Sigmoid colon (tissue), 7 donors: Measurements from ENCODE around the gene EIF2S3B. TPM values are rescaled to one million over a fixed set of nuclear protein-coding genes. Genes with fewer than 3 reads are reported as not detected.
"Not testable (repeated sequence)": the region's sequence is repeated elsewhere in the genome, so short reads cannot be mapped to it uniquely, and the experiment has no call there.

ENCODE experiments used
- DNase-seq: peaks from one replicate; pipeline ENCODE4 v3.0.0-alpha.2; 2019
- H3K27ac ChIP-seq, 4 donors: fragments of 200-600 bp; sonication (generic); one replicate each; pipeline ENCODE4 v1.5.1; 2016 to 2019; ENCODE audit warnings: mild to moderate bottlenecking in 1 of 4
- H3K27me3 ChIP-seq, 3 donors: fragments of 200-600 bp; sonication (generic); one replicate each; pipeline ENCODE4 v1.5.1; 2019; ENCODE audit warnings: mild to moderate bottlenecking in 1 of 3
- H3K36me3 ChIP-seq, 4 donors: fragments of 200-600 bp; sonication (generic); one replicate each; pipeline ENCODE4 v1.5.1; 2016 to 2019
- H3K4me1 ChIP-seq, 4 donors: fragments of 200-600 bp; sonication (generic); one replicate each; pipeline ENCODE4 v1.5.1; 2017 to 2019
- H3K4me3 ChIP-seq, 4 donors: fragments of 200-600 bp; sonication (generic); one replicate each; pipeline ENCODE4 v1.5.1; 2017 to 2019; ENCODE audit warnings: mild to moderate bottlenecking in 2 of 4, moderate library complexity in 1 of 4
- H3K9me3 ChIP-seq, 4 donors: fragments of 200-600 bp in 3 of 4; sonication (generic) in 3 of 4; one replicate each; pipeline versions ENCODE4 v1.5.1 to v1.6.1; 2013 to 2019
- CTCF ChIP-seq, 4 experiments: fragments of 450-650 bp in 3 of 4; fragments of 200-600 bp in 1 of 4; IDR thresholded peaks; one replicate each; pipeline ENCODE4 v1.5.1; 2016 to 2019; ENCODE audit warnings: antibody characterized with exemption in 4 of 4, mild to moderate bottlenecking in 3 of 4, moderate library complexity in 2 of 4
- EP300 ChIP-seq, 4 donors: sonication (generic); formaldehyde crosslinking; IDR thresholded peaks; one replicate each; pipeline ENCODE4 v1.6.1; 2017; ENCODE audit warnings: antibody characterized with exemption in 4 of 4
- POLR2A ChIP-seq, 2 donors: fragments of 450-650 bp; IDR thresholded peaks; one replicate each; pipeline ENCODE4 v1.6.1; 2016; ENCODE audit warnings: antibody characterized with exemption in 2 of 2, mild to moderate bottlenecking in 2 of 2, moderate library complexity in 2 of 2
- POLR2AphosphoS5 ChIP-seq, 4 donors: sonication (generic); formaldehyde crosslinking; IDR thresholded peaks; one replicate each; pipeline ENCODE4 v1.6.1; 2017; ENCODE audit warnings: antibody characterized with exemption in 4 of 4
- WGBS, 2 donors: extraction: QIAGEN DNeasy Blood & Tissue Kit; methylation state at CpG; one replicate each; pipeline ENCODE4 v1.1.7; 2013; 5-methylcytosine and 5-hydroxymethylcytosine counted together
- intact Hi-C: fragments of 100-400 bp; cut with DNase I; formaldehyde crosslinking; loops from one replicate; pipeline ENCODE4 v1.15.1; 2023
- polyA plus RNA-seq, 3 donors: library from polyadenylated mRNA; stranded (reverse); fragments of 200-250 nt; gene quantifications; one replicate each; pipeline ENCODE4 v1.2.3, GENCODE V29; 2013
- total RNA-seq, 4 donors: library from RNA; depleted of rRNA; stranded (reverse); fragments of >200 nt; gene quantifications; one replicate each; pipeline ENCODE4 v1.1.0, GENCODE V29; 2016
- donor health status: healthy with polysubstance abuse.
- donor health status: Bipolar disorder and iron deficiency.
- donor health status: healthy.

Gene EIF2S3B
- total and polyA plus RNA-seq, 7 donors: 0.36 to 1.2 (median 0.66) TPM; not detected in 2

- H3K4me3 ChIP-seq, DNase-seq, H3K9me3 ChIP-seq, H3K4me1 ChIP-seq, intact Hi-C loops, H3K27me3 ChIP-seq, H3K36me3 ChIP-seq, H3K27ac ChIP-seq: not testable (repeated sequence)
- WGBS, 2 donors: 97 to 98% methylated on average over 2 of the region's 2 CpGs
Observed at GRCh38 chr12:10487328-10487727, 18.4 kb upstream of the EIF2S3B start.

GRCh38 chr12:10491766-10492165 lies 13.9 kb upstream of the EIF2S3B start:
- TF ChIP-seq CTCF (IDR thresholded peaks at IDR 0.05) (no peak), POLR2AphosphoS5 (IDR thresholded peaks at IDR 0.05) (no peak), POLR2A (IDR thresholded peaks at IDR 0.05) (no peak), EP300 (IDR thresholded peaks at IDR 0.05) (no peak)
- intact Hi-C loops: no loop called here
- DNase-seq: no peak
- no peak overlapping the region for H3K27ac ChIP-seq
- 78 to 87% methylated on average over 4 of the region's 4 CpGs for WGBS, 2 donors
- H3K36me3 ChIP-seq: no peaks in the 10 kb centered on the region
- H3K4me3 ChIP-seq: no peak overlapping the region
- H3K27me3 ChIP-seq: no peaks in the 10 kb centered on the region
- no peaks in the 10 kb centered on the region for H3K9me3 ChIP-seq
- no peaks in the 10 kb centered on the region for H3K4me1 ChIP-seq

- intact Hi-C loops: no loop called here
- Histone ChIP-seq H3K27me3 (no peaks in the 10 kb centered on the region), H3K4me3 (no peak overlapping the region), H3K4me1 (no peaks in the 10 kb centered on the region), H3K27ac (no peak overlapping the region), H3K9me3 (no peaks in the 10 kb centered on the region), H3K36me3 (no peaks in the 10 kb centered on the region)
- no peak for DNase-seq
- WGBS, 2 donors: 16 to 44% methylated on average over 2 of the region's 2 CpGs
- TF ChIP-seq POLR2AphosphoS5 (IDR thresholded peaks at IDR 0.05): no peak
- TF ChIP-seq EP300 (IDR thresholded peaks at IDR 0.05): no peak
- TF ChIP-seq POLR2A (IDR thresholded peaks at IDR 0.05): no peak
Observed at GRCh38 chr12:10497602-10498001, 8.1 kb upstream of the EIF2S3B start.

- Histone ChIP-seq H3K4me1 (no peaks in the 10 kb centered on the region), H3K27me3 (no peaks in the 10 kb centered on the region), H3K4me3 (no peak overlapping the region), H3K27ac (no peak overlapping the region), H3K36me3 (no peaks in the 10 kb centered on the region), H3K9me3 (no peaks in the 10 kb centered on the region)
- WGBS, 2 donors: 5 to 42% methylated on average over 1 of the region's 1 CpG
- no peak for DNase-seq
- intact Hi-C loops: no loop called here
- TF ChIP-seq CTCF (IDR thresholded peaks at IDR 0.05) (no peak), POLR2AphosphoS5 (IDR thresholded peaks at IDR 0.05) (no peak), EP300 (IDR thresholded peaks at IDR 0.05) (no peak), POLR2A (IDR thresholded peaks at IDR 0.05) (no peak)
Observed at GRCh38 chr12:10498042-10498441, 7.6 kb upstream of the EIF2S3B start.

GRCh38 chr12:10501030-10501429 lies 4.7 kb upstream of the EIF2S3B start:
- WGBS, 2 donors: 43 to 65% methylated on average over 3 of the region's 3 CpGs
- no peaks in the 10 kb centered on the region for H3K9me3 ChIP-seq
- no peak for DNase-seq
- intact Hi-C loops: no loop called here
- H3K4me3 ChIP-seq: no peak overlapping the region
- no peak overlapping the region for H3K27ac ChIP-seq
- no peaks in the 10 kb centered on the region for H3K36me3 ChIP-seq
- H3K27me3 ChIP-seq: no peaks in the 10 kb centered on the region
- TF ChIP-seq EP300 (IDR thresholded peaks at IDR 0.05): no peak
- TF ChIP-seq POLR2A (IDR thresholded peaks at IDR 0.05): no peak
- TF ChIP-seq CTCF (IDR thresholded peaks at IDR 0.05): no peak
- H3K4me1 ChIP-seq: no peaks in the 10 kb centered on the region

GRCh38 chr12:10503460-10503859 lies 2.2 kb upstream of the EIF2S3B start:
- Histone ChIP-seq H3K4me3 (no peak overlapping the region), H3K4me1 (no peaks in the 10 kb centered on the region), H3K27ac (no peak overlapping the region), H3K9me3 (no peaks in the 10 kb centered on the region), H3K36me3 (no peaks in the 10 kb centered on the region), H3K27me3 (no peaks in the 10 kb centered on the region)
- TF ChIP-seq CTCF (IDR thresholded peaks at IDR 0.05) (no peak), EP300 (IDR thresholded peaks at IDR 0.05) (no peak), POLR2AphosphoS5 (IDR thresholded peaks at IDR 0.05) (no peak), POLR2A (IDR thresholded peaks at IDR 0.05) (no peak)
- intact Hi-C loops: no loop called here
- no peak for DNase-seq
- 72 to 73% methylated on average over 1 of the region's 1 CpG for WGBS, 2 donors
